GM10847 (cell line): ENCODE results near the gene LDHD.

Experiments
- POLR2A ChIP-seq: IDR thresholded peaks from 2 replicates; pipeline ENCODE4 v1.6.1; 2011; ENCODE audit not compliant: insufficient read length; ENCODE audit errors: extremely low read depth

Gene LDHD

GRCh38 chr16:75093598-75094540 lies 22.7 kb downstream of the LDHD start:
- no peak for TF ChIP-seq POLR2A

- no peak for TF ChIP-seq POLR2A
Measured at GRCh38 chr16:75092777-75093176, 23.8 kb downstream of the LDHD start.

- no peak for TF ChIP-seq POLR2A
Measured at GRCh38 chr16:75089486-75090202, 26.9 kb downstream of the LDHD start.

- no peak for TF ChIP-seq POLR2A
Measured at GRCh38 chr16:75088934-75089333, 27.6 kb downstream of the LDHD start.

GRCh38 chr16:75088216-75088615 lies 28.4 kb downstream of the LDHD start:
- TF ChIP-seq POLR2A = no peak

- no peak for TF ChIP-seq POLR2A
Measured at GRCh38 chr16:75087375-75087979, 29.1 kb downstream of the LDHD start.

- TF ChIP-seq POLR2A = no peak
Measured at GRCh38 chr16:75086688-75087374, 29.7 kb downstream of the LDHD start.

GRCh38 chr16:75086281-75086680 lies 30.3 kb downstream of the LDHD start:
- no peak for TF ChIP-seq POLR2A

GRCh38 chr16:75085556-75085955 lies 31.0 kb downstream of the LDHD start:
- TF ChIP-seq POLR2A = no peak

- no peak for TF ChIP-seq POLR2A
Measured at GRCh38 chr16:75083813-75084212, 32.8 kb downstream of the LDHD start.

- TF ChIP-seq POLR2A = no peak
Measured at GRCh38 chr16:75081179-75081859, 35.3 kb downstream of the LDHD start.

- TF ChIP-seq POLR2A = no peak
Measured at GRCh38 chr16:75080205-75081029, 36.2 kb downstream of the LDHD start.

GRCh38 chr16:75079346-75079926 lies 37.1 kb downstream of the LDHD start:
- no peak for TF ChIP-seq POLR2A
